ENCODE measurements around the gene ARRDC2.

GRCh38 chr19:17997969-17998826 is 9.8 kb upstream of the ARRDC2 start:
- TF ChIP-seq NFRKB (IDR thresholded peaks at IDR 0.05) (no peak), FOXA1 (IDR thresholded peaks at IDR 0.05) (no peak), FOXM1 (IDR thresholded peaks at IDR 0.05; ENCODE audit: borderline replicate concordance) (no peak), SP1 (IDR thresholded peaks at IDR 0.05) (no peak)

All from HEK293T (cell line).